GM21717 (cell line): ENCODE results near the gene DRD3.
A peak's percentile ranks its signal among the peaks of the same experiment; 100 is the strongest.

ENCODE experiments used
- ATAC-seq: cut with Tn5 transposase; IDR thresholded peaks from one replicate; pipeline ENCODE4 v1.9.1; 2021; ENCODE audit warnings: mild to moderate bottlenecking, moderate library complexity; ENCODE audit not compliant: unreplicated experiment

Gene DRD3

DNA sequence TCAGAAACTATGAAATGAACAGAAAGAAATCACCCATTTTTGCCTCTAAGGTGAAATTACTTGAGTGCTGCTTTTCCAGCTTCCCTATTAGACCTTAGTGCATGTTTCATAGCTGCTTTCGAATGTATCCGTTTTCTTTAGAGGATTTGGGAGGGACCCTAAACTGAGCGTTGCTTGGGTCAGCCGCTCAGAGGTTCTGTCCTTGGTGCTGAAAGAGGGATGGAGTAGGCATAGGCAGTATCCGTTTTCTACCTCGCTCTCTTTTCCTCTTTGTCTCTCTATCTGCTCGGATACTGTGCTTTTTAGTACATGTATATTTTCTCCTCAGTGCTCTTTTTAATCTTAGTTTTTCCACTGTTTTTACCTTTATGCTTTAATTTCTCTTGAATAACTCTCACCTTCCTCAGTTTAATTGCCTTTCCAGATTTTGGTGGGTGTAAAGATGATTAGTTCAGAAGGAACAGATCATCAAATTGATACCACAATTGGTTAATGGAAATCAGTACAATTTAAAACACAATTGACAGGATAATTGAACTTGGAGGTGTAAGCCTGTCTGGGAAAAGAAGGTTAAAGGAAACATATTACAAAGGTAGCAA lies at the start of gene DRD3:
TSS of gene DRD3 (minus strand) at position 283 of the 599 bp plus-strand sequence. CDS start 7,060 bp downstream, outside the sequence.
- no peak for ATAC-seq

DNA sequence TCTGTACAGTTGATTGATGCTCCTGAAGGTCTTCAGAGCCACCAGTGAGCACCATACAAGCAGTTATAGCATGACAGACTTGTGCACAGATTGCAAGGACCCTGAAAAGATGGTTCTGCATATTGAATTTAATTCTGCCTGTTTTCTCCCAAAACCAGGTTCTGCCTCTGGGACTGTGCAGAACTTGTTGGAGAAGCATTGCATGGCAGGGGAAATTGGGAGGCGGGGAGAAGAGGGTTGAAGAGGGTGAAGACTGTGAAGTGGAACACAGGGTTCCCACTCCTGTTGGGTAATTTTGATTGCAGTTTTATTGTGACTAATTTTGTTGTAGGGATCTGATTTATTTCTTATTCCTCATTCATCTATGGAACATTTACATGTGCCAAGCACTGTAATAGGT lies 48.2 kb upstream of the DRD3 start:
- ATAC-seq, result no peak

DNA sequence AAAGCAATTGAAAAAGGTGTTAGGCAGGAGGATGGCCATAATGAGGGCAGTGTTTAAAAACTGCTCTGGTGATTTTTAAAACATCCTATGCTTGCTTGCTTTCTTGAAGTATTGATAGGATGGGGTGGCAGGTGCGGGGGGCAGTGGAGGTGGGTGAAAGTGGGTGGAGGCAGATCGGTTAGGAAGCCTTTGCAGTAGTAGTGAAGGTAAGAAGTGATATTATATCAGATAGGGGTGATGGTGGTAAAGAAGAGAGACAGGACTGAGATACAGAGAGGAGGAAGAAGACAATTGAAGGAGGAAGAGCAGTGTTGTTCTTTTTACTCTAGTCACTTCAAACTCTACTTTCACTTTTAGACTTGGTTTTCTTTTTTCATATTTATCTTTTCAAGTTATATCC lies 47.5 kb upstream of the DRD3 start:
- no peak for ATAC-seq

DNA sequence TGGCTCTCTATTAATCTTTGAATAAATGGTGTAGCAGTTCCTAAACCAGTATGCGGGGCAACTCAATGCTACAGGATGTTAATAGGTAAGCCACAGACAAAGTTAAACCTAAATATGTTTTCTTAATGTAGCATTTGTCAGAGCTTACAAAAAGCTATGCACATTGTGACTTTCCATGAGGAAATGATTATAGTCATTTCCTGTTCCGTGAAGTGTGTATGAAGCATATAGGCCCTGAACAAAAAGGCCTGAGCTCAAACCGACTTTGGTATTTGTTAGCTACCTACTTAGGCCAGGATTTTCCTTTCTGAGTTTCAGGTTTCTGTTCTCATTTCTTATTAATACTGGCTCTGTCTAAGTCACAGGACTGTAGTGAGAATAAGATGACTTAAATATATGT lies 44.3 kb upstream of the DRD3 start:
- ATAC-seq, result peak; percentile 67

DNA sequence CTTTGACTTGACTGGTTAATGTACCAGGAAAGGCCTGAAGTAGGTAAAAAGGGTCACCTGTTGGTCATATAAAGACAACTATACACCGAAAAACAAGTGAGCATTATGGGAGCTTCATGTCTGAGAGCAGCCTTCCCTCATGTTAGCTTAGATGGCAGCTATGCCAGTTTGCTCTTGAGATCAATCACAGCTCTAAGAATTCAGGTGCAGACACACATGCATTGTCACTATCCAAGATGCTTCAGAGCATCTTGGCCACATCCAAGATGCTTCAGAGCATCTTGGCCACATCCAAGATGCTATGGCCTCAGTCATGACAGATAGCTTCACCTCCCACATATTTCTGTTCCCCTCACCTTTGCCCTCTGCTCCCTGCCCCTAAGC lies 43.0 kb upstream of the DRD3 start:
- no peak for ATAC-seq

GRCh38 chr3:114221165-114221880 lies 42.5 kb upstream of the DRD3 start:
- no peak for ATAC-seq

- no peak for ATAC-seq
Measured at GRCh38 chr3:114219741-114220140, 40.9 kb upstream of the DRD3 start.

GRCh38 chr3:114218578-114219185 lies 39.8 kb upstream of the DRD3 start:
- no peak for ATAC-seq

GRCh38 chr3:114218006-114218405 lies 39.2 kb upstream of the DRD3 start:
- ATAC-seq, result no peak

DNA sequence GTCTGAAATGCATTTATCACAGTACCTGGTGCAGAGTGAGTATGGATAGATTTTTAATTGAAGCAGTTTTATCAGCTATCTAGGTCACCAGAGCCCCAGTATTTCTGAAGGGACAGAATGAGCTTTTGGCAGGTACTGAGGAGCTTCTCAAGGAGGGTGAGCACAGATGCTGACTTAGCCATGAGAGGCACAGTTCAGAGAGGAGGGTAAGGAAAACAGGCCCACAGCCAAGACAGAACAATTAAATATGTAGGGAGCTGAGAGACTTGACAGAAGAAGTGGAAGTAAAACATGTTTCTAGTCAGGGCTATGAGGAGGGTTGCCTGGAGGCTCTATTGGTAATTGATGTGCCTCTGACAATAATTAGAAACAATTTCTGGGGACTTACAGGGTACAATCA lies 38.4 kb upstream of the DRD3 start:
- no peak for ATAC-seq

DNA sequence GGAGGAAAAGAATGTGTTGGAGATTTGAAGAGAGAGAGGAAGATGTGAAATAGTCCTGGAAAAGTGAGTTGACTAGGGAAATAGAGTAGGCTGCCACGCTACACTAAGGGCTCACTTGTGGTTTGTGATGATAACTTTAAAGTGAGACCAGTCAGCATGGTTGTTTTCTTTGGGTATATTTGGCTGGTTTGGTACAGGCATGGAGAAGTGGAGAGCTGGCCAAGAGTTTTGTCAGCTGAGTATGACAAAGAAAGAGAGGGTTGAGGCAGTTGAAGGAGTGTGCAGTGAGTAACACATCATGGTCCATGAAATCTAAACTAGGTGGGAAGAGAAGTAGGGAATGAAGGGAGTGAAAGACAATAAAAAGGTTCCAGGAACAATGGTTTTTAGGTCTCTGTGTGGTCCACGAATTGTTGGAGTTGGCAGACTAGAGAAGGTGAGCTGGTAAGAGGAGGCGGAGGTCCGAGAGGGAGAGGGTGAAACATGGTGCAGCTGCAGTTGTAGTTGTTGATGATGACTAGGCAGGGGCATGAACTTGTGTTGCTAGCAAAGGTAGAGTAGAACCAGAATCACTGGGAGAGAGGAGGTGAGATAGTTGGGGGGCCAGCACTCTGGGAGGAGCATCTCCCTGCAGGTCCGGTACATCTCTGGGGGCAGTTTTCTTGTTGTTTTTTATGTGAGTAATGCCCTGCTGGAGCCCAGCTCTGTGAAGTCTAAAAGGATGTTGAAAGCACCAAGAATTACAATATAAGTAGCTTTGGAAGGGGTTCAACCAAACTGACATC lies 37.5 kb upstream of the DRD3 start:
- ATAC-seq, result no peak

GRCh38 chr3:114214542-114215341 lies 35.9 kb upstream of the DRD3 start:
- no peak for ATAC-seq

- peak; percentile 89 for ATAC-seq
Measured at GRCh38 chr3:114213627-114214541, 35.0 kb upstream of the DRD3 start.

DNA sequence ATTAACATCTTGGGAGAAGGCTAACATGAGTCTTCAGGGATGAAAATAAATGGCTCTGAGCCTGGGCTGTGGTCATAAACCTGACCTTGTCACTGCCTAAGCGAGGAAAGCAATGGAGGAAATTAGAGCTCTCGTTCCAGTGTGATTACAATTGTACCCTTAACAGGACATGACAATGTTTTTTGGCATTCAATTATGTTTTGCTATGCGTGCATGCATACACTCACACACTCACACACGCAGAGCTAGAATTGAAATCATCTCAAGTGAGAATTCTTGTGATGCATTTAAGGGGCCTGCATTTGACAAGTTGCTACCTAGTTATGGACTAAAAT lies 34.4 kb upstream of the DRD3 start:
- no peak for ATAC-seq

DNA sequence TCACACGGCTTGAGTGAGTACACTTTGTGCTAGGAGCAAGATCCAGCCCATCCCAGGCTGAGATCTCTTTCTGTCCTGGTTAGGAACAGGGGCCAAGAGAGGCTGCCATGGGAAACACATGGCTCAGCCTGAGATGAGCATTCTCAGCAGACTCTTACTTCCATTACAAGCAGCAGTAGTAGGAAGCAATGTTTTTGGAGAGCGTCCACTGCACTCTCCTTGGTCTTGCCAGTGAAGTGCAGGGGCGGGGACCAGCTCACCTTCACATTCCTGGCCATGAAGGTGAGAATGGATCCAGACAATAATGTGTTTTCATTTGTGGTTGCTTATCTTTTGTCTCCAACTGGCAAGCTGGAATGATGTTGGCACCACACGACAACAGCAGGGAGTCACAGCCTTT lies 33.8 kb upstream of the DRD3 start:
- no peak for ATAC-seq

DNA sequence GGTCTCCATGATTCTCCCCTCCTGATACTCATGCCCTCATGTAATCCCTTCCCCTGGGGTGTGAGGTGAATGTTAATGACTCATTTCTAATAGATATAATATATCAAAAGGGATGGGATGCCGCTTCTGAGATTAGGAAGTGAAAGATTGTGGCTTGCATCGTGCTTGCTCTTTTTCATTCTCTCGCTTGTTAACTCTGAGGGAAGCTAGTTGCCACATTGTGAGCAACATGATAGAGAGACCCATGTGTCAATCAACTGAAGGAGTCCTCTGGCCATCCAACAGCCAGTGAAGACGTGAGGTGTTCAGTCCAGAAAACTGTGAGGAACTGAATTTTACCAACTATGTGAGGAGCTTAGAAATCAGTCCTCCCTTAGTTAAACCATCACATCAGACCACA lies 28.9 kb upstream of the DRD3 start:
- ATAC-seq, result peak; percentile 80

DNA sequence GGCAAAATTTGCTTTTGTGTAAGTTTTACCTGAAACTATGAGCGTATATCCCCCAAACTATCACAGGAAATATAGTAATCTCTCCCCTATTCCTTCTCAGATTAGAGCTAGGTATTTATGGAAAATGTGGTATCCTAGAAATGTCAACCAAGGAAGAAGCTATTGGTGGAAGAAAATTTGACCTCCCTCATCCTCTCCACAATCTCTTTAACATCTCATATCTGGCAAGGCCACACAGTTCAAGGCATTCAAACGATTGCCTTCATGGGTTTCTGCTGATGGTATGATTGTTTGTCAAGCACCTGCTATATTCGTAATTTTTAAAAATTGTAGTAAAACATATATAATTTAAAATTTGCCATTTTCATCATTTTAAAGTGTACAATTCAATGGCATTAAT lies 27.5 kb upstream of the DRD3 start:
- no peak for ATAC-seq

DNA sequence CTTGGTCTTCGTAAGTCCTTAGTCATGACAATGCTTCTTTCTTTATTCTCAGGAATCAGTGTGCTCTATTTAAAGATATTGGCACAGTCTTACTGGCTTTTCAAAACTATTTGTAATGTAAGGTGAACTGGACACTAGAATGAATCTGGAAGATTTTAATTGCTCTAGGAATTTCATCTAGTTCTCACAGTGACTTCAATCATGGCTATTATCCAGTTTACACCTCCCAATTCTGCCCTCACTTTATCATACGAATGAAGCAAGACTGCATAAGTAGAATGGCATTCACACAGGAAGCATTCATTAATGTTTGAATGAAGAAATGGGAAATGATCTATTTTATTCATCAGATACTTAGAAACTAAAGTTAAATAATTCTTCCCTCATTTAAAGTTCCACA lies 26.7 kb upstream of the DRD3 start:
- ATAC-seq, result no peak

DNA sequence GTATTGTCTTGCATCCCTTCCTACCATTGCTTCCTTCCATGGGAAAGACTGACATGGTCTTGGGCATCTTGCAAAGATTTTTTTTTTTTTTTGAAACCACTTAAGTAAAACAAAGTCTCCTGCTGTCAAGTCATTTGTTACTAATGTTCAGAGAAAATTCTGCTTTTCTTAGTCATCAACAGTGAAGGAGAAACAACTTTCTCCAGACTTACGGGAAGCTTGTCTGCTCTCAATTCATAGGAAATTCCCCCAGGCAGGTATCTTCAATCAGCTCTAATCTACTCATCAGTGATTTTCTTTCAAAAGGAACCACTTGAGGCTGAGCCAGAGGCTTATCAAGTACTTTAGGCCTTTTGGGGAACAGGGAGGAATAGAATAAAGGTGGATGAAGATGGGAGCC lies 15.9 kb upstream of the DRD3 start:
- ATAC-seq, result no peak

DNA sequence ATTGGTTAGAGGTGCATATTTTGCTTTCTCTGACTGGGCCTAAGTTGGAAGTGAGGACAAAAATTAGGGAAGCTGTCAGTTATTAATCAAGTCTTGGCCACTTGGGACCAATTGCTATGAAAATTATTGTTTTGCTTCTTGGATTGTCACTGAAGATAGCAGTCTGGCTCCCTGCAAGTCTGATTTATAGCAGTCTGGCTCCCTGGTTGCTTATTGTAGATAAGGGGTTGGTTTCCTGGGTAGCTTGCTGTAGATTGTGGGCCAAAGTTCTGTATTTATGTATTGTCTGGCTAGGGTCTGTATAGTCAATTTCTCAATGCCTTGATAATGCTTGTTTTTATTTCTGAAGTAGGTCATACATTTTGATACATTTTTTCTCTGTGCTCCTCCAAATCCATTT lies 13.3 kb upstream of the DRD3 start:
- ATAC-seq, result no peak
